Colon (tissue), 2 donors: ENCODE results near the gene INTS1.

Experiments used
- FAIRE-seq: peaks from 2 replicates; lab custom pipeline; 2012; peaks lifted over from hg19 to GRCh38; lab: Jason Lieb, UNC
- donor health status: control.
- donor health status: control.

Gene INTS1

GRCh38 chr7:1485156-1485555 is 19.0 kb downstream of the INTS1 start:
- FAIRE-seq = no peak

- no peak for FAIRE-seq
Measured at GRCh38 chr7:1484569-1484968, 19.6 kb downstream of the INTS1 start.

GRCh38 chr7:1483536-1484505 is 20.4 kb downstream of the INTS1 start:
- FAIRE-seq = no peak

- FAIRE-seq = no peak
Measured at GRCh38 chr7:1483079-1483478, 21.1 kb downstream of the INTS1 start.

GRCh38 chr7:1481300-1481699 is 22.9 kb downstream of the INTS1 start:
- FAIRE-seq = no peak

- no peak for FAIRE-seq
Measured at GRCh38 chr7:1480670-1481069, 23.5 kb downstream of the INTS1 start.

- no peak for FAIRE-seq
Measured at GRCh38 chr7:1479287-1479686, 24.9 kb downstream of the INTS1 start.

- FAIRE-seq = no peak
Measured at GRCh38 chr7:1478480-1478879, 25.7 kb downstream of the INTS1 start.

GRCh38 chr7:1476859-1477258 is 27.3 kb downstream of the INTS1 start:
- no peak for FAIRE-seq

GRCh38 chr7:1475991-1476390 is 28.2 kb downstream of the INTS1 start:
- no peak for FAIRE-seq

- FAIRE-seq = no peak
Measured at GRCh38 chr7:1475393-1475792, 28.8 kb downstream of the INTS1 start.

GRCh38 chr7:1474736-1475135 is 29.5 kb downstream of the INTS1 start:
- no peak for FAIRE-seq

- no peak for FAIRE-seq
Measured at GRCh38 chr7:1473864-1474512, 30.2 kb downstream of the INTS1 start.

GRCh38 chr7:1470901-1471300 is 33.3 kb downstream of the INTS1 start:
- FAIRE-seq = no peak

- FAIRE-seq = no peak
Measured at GRCh38 chr7:1468643-1469298, 35.4 kb downstream of the INTS1 start.

- FAIRE-seq = no peak
Measured at GRCh38 chr7:1468203-1468602, 36.0 kb downstream of the INTS1 start.

GRCh38 chr7:1466524-1467271 is 37.5 kb downstream of the INTS1 start:
- FAIRE-seq = no peak

- FAIRE-seq = no peak
Measured at GRCh38 chr7:1464694-1465093, 39.5 kb downstream of the INTS1 start.

- no peak for FAIRE-seq
Measured at GRCh38 chr7:1463676-1464223, 40.4 kb downstream of the INTS1 start.

GRCh38 chr7:1461646-1462375 is 42.4 kb downstream of the INTS1 start:
- FAIRE-seq = no peak
